Tibial artery (tissue), 4 donors: Measurements from ENCODE around the gene SCN5A.

ENCODE experiments used
- DNase-seq, 2 donors: peaks; one replicate each; pipeline ENCODE4 v3.0.0-alpha.2; 2019
- H3K27ac ChIP-seq, 2 donors: fragments of 200-600 bp; sonication (generic) in 1 of 2; 1 replicate in 1 of 2; 2 replicates in 1 of 2; pipeline ENCODE4 v1.5.1; 2018 to 2019; ENCODE audit warnings: mild to moderate bottlenecking in 1 of 2
- H3K27me3 ChIP-seq, 2 donors: fragments of 200-600 bp; sonication (generic) in 1 of 2; one replicate each; pipeline versions ENCODE4 v1.5.1 to v1.6.0; 2016 to 2019
- H3K36me3 ChIP-seq, 3 donors: fragments of 200-600 bp; sonication (generic) in 2 of 3; one replicate each; pipeline ENCODE4 v1.5.1; 2016 to 2019; ENCODE audit warnings: mild to moderate bottlenecking in 2 of 3
- H3K4me1 ChIP-seq, 4 donors: fragments of 200-600 bp; sonication (generic) in 2 of 4; 1 replicate in 3 of 4; 2 replicates in 1 of 4; pipeline ENCODE4 v1.5.1; 2016 to 2019
- H3K4me3 ChIP-seq, 2 donors: fragments of 200-600 bp; sonication (generic) in 1 of 2; 1 replicate in 1 of 2; 2 replicates in 1 of 2; pipeline ENCODE4 v1.5.1; 2018 to 2019; ENCODE audit warnings: mild to moderate bottlenecking in 2 of 2
- H3K9me3 ChIP-seq, 3 donors: fragments of 200-600 bp; sonication (generic) in 1 of 3; one replicate each; pipeline ENCODE4 v1.5.1; 2016 to 2019
- intact Hi-C: fragments of 100-400 bp; cut with DNase I; formaldehyde crosslinking; loops from one replicate; pipeline ENCODE4 v1.15.0; 2023; ENCODE audit warnings: low total_unique reads
- TF ChIP-seq, protein P1 (sequence below), 2 experiments: fragments of 200-600 bp in 1 of 2; fragments of 450-650 bp in 1 of 2; IDR thresholded peaks; one replicate each; pipeline ENCODE4 v1.5.1; 2017 to 2019; ENCODE audit warnings: antibody characterized with exemption in 2 of 2, mild to moderate bottlenecking in 1 of 2, moderate library complexity in 1 of 2

SCN5A gene

GRCh38 chr3:38548154-38548931, 101.1 kb downstream of the SCN5A start:
- no peak overlapping the region for H3K4me3 ChIP-seq
- intact Hi-C loops = no loop called here
- no peak for DNase-seq
- no peaks in the 10 kb centered on the region for H3K27me3 ChIP-seq
- H3K36me3 ChIP-seq = no peaks in the 10 kb centered on the region
- TF ChIP-seq, protein P1, sequence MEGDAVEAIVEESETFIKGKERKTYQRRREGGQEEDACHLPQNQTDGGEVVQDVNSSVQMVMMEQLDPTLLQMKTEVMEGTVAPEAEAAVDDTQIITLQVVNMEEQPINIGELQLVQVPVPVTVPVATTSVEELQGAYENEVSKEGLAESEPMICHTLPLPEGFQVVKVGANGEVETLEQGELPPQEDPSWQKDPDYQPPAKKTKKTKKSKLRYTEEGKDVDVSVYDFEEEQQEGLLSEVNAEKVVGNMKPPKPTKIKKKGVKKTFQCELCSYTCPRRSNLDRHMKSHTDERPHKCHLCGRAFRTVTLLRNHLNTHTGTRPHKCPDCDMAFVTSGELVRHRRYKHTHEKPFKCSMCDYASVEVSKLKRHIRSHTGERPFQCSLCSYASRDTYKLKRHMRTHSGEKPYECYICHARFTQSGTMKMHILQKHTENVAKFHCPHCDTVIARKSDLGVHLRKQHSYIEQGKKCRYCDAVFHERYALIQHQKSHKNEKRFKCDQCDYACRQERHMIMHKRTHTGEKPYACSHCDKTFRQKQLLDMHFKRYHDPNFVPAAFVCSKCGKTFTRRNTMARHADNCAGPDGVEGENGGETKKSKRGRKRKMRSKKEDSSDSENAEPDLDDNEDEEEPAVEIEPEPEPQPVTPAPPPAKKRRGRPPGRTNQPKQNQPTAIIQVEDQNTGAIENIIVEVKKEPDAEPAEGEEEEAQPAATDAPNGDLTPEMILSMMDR (IDR thresholded peaks at IDR 0.05) = no peak
- H3K4me1 ChIP-seq = no peaks in the 10 kb centered on the region
- H3K9me3 ChIP-seq = no peaks in the 10 kb centered on the region
- no peak overlapping the region for H3K27ac ChIP-seq

- Histone ChIP-seq H3K4me3 (no peak overlapping the region), H3K27ac (no peak overlapping the region), H3K9me3 (no peaks in the 10 kb centered on the region), H3K4me1 (peaks cover 0 to 10% (median 0%) of the 10 kb centered on the region in 4 donors), H3K27me3 (no peaks in the 10 kb centered on the region), H3K36me3 (no peaks in the 10 kb centered on the region)
- intact Hi-C loops = no loop called here
- DNase-seq = no peak
- TF ChIP-seq, protein P1 (IDR thresholded peaks at IDR 0.05) = no peak
These were observed 103.5 kb downstream of the SCN5A start for GRCh38 chr3:38545983-38546382.

GRCh38 chr3:38545550-38545949, 103.9 kb downstream of the SCN5A start:
- H3K9me3 ChIP-seq = no peaks in the 10 kb centered on the region
- H3K36me3 ChIP-seq = no peaks in the 10 kb centered on the region
- H3K27ac ChIP-seq = no peak overlapping the region
- intact Hi-C loops = no loop called here
- DNase-seq = no peak
- H3K4me1 ChIP-seq = peaks cover 0 to 10% (median 0%) of the 10 kb centered on the region in 4 donors
- TF ChIP-seq, protein P1 (IDR thresholded peaks at IDR 0.05) = no peak
- no peaks in the 10 kb centered on the region for H3K27me3 ChIP-seq
- no peak overlapping the region for H3K4me3 ChIP-seq

GRCh38 chr3:38544926-38545325, 104.6 kb downstream of the SCN5A start:
- DNase-seq = no peak
- no peak overlapping the region for H3K27ac ChIP-seq
- no peaks in the 10 kb centered on the region for H3K36me3 ChIP-seq
- no peak overlapping the region for H3K4me3 ChIP-seq
- no peaks in the 10 kb centered on the region for H3K9me3 ChIP-seq
- H3K27me3 ChIP-seq = no peaks in the 10 kb centered on the region
- intact Hi-C loops = no loop called here
- TF ChIP-seq, protein P1 (IDR thresholded peaks at IDR 0.05) = no peak
- H3K4me1 ChIP-seq = peaks cover 0 to 10% (median 0%) of the 10 kb centered on the region in 4 donors

DNA sequence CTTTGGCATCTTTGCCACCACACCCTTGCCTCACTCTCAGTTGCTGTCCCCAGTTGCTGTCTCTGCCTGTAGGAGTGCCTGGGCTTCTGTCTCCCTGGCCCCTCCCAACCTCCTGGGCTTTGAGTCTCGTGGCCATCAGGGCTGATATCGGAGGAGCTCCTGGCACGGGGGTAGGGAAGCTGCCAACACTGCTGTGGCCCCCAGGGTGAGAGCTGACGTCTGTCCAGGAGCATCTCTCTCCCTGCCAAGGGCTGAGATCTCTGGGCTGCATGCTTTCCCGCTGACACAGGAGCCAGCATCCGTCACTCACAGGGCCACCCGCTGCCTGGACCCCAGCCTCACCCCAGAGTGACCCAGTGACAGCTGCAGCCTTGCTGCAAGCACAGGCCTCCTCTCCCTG, 105.9 kb downstream of the SCN5A start:
- intact Hi-C loops = no loop called here
- H3K4me1 ChIP-seq = peaks cover 0 to 10% (median 0%) of the 10 kb centered on the region in 4 donors
- TF ChIP-seq, protein P1 (IDR thresholded peaks at IDR 0.05) = no peak
- H3K36me3 ChIP-seq = no peaks in the 10 kb centered on the region
- no peak overlapping the region for H3K27ac ChIP-seq
- DNase-seq = no peak
- H3K9me3 ChIP-seq = no peaks in the 10 kb centered on the region
- H3K27me3 ChIP-seq = no peaks in the 10 kb centered on the region
- no peak overlapping the region for H3K4me3 ChIP-seq
